ENCODE data around the gene CHRM5.

- TF ChIP-seq CTCF (optimal IDR thresholded peaks at IDR 0.05 in 1 of 3, IDR thresholded peaks at IDR 0.05 in 1 of 3, conservative IDR thresholded peaks at IDR 0.05 in 1 of 3; ENCODE audit: extremely low read depth in 1 of 3, insufficient read depth in 2 of 3, low read length in 3 of 3) (no peak), EZH2 (IDR thresholded peaks at IDR 0.05; ENCODE audit: low read length) (no peak)
These were observed 12.4 kb upstream of the CHRM5 start for GRCh38 chr15:33955945-33956344.
